Measurements from ENCODE around the gene COL2A1.

GRCh38 chr12:47983541-47984115 is 20.6 kb downstream of the COL2A1 start:
- no peak for TF ChIP-seq CTCF (IDR thresholded peaks at IDR 0.05; ENCODE audit: insufficient read depth, low read length, poor library complexity, severe bottlenecking)
- no peak for TF ChIP-seq EZH2phosphoT487 (conservative IDR thresholded peaks at IDR 0.05; ENCODE audit: low read length)
